Dendritic cell treated with granulocyte-macrophage colony-stimulating factor and Interleukin-4, amounts not matched to agents 40 ng/mL and 50 ng/mL, for 4 days (primary cell): ENCODE results near the gene PHACTR1.
A peak's percentile ranks its signal among the peaks of the same experiment; 100 is the strongest.

Experiments used
- H3K27ac Mint-ChIP-seq: one replicate; pipeline ENCODE4 v1.8.0; 2022; ENCODE audit warnings: mild to moderate bottlenecking, mixed read lengths
- H3K27me3 Mint-ChIP-seq: one replicate; pipeline ENCODE4 v1.8.0; 2022; ENCODE audit warnings: mild to moderate bottlenecking, mixed read lengths
- H3K36me3 Mint-ChIP-seq: one replicate; pipeline ENCODE4 v1.8.0; 2022; ENCODE audit warnings: low read depth, mixed read lengths
- H3K4me1 Mint-ChIP-seq: one replicate; pipeline ENCODE4 v1.8.0; 2022; ENCODE audit warnings: low read depth, mixed read lengths
- H3K4me3 Mint-ChIP-seq: one replicate; pipeline ENCODE4 v1.8.0; 2022; ENCODE audit warnings: mild to moderate bottlenecking, moderate library complexity, mixed read lengths
- H3K9me3 Mint-ChIP-seq: one replicate; pipeline ENCODE4 v1.8.0; 2022; ENCODE audit warnings: mixed read lengths
- intact Hi-C: fragments of 100-400 bp; cut with micrococcal nuclease; formaldehyde crosslinking; loops from one replicate; pipeline ENCODE4 v1.15.0; 2022

The PHACTR1 gene

DNA sequence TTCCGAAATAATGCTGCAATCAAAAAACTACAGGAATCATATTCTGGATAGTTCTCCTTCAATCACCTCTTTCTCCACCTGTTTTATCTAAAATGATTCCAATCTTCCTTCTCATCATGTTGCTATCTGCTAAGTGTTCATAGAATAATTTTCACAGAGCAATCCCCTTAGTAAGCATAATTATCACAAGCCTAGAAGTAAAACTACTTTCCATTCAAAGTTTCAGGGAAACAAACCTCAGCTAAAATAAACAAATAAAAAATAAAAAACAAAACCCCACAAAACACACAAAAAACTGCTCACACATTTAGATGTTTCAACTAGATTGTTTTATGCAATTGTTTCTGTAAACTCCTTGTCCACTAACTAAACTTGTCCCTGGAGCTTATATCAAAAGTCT, 291.2 kb downstream of the PHACTR1 start:
- intact Hi-C loops, result no loop called here
- no peaks in the 10 kb centered on the region for H3K9me3 Mint-ChIP-seq
- peaks cover 23% of the 10 kb centered on the region for H3K4me1 Mint-ChIP-seq
- no peak overlapping the region for H3K4me3 Mint-ChIP-seq
- no peaks in the 10 kb centered on the region for H3K36me3 Mint-ChIP-seq
- peaks cover 18% of the 10 kb centered on the region for H3K27me3 Mint-ChIP-seq
- no peak overlapping the region for H3K27ac Mint-ChIP-seq

GRCh38 chr6:13009031-13009430, 292.5 kb downstream of the PHACTR1 start:
- intact Hi-C loops, result no loop called here
- Mint-ChIP-seq H3K27me3 (peaks cover 29% of the 10 kb centered on the region), H3K27ac (no peak overlapping the region), H3K4me1 (peaks cover 32% of the 10 kb centered on the region), H3K4me3 (no peak overlapping the region), H3K36me3 (peaks cover 5% of the 10 kb centered on the region), H3K9me3 (no peaks in the 10 kb centered on the region)

GRCh38 chr6:13009461-13009860, 292.9 kb downstream of the PHACTR1 start:
- Mint-ChIP-seq H3K9me3 (no peaks in the 10 kb centered on the region), H3K27me3 (peaks cover 33% of the 10 kb centered on the region), H3K36me3 (peaks cover 5% of the 10 kb centered on the region), H3K4me3 (no peak overlapping the region), H3K4me1 (peaks cover 32% of the 10 kb centered on the region), H3K27ac (no peak overlapping the region)
- intact Hi-C loops, result no loop called here

DNA sequence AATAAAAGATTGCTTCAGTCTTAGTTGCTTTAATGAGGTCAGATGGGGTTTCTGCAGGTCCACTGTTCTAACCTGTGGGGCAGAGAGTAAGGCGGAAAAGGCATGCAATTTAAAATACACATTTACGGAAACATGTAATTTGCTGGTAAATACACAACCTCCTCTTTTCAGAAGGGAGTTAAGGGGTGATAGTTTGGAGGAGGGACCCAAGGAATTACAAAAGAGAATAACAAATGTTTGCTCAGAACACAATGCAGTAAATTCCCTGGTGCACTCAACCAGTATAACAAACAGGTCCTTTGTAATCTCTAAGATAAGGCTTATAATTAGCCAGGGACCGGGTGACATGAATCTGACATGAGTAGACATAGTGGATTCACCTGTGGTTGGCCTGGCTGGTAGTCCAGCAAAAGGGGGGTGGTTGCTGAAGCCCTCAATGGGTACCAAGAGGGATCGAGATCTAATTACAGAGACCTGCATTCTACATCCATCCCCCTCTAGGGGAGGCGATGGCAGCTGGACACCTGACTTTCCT, 295.1 kb downstream of the PHACTR1 start:
- H3K4me3 Mint-ChIP-seq, result no peak overlapping the region
- intact Hi-C loops, result loop anchor here (10.0 kb wide), 1 partner anchor 97 kb away; no protein-coding TSS in a partner anchor
- H3K27me3 Mint-ChIP-seq, result peaks cover 46% of the 10 kb centered on the region

DNA sequence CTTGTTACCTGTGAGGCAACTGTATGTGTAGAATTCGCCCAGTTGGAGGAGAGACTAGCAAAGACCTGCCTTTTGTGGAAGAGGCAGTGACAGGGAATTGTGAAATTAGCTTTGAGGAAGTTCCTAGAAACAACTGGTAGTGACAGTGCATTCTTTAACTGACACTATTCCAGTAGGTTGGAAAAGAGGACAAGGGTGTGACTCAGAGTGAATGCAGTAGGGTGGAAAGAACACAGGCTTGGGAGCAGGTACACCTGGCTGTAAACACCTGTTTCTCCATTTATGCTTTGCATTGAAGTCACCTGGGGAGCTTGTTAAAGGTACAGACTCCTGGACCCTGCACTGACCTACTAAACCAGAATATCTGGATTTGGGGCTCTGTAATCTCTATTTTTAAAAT, 295.7 kb downstream of the PHACTR1 start:
- intact Hi-C loops, result loop anchor here (10.0 kb wide), 1 partner anchor 97 kb away; no protein-coding TSS in a partner anchor
- Mint-ChIP-seq H3K27ac (no peak overlapping the region), H3K36me3 (peaks cover 5% of the 10 kb centered on the region), H3K4me3 (no peak overlapping the region), H3K4me1 (peaks cover 32% of the 10 kb centered on the region), H3K9me3 (no peaks in the 10 kb centered on the region), H3K27me3 (peaks cover 46% of the 10 kb centered on the region)

More for the DNA sequence above, 295.1 kb downstream of the PHACTR1 start:
- H3K36me3 Mint-ChIP-seq, result peaks cover 5% of the 10 kb centered on the region
- no peak overlapping the region for H3K27ac Mint-ChIP-seq
- peaks cover 32% of the 10 kb centered on the region for H3K4me1 Mint-ChIP-seq
- no peaks in the 10 kb centered on the region for H3K9me3 Mint-ChIP-seq

GRCh38 chr6:13012977-13013680, 296.6 kb downstream of the PHACTR1 start:
- H3K27ac Mint-ChIP-seq, result peak overlapping the region; percentile 49
- intact Hi-C loops, result loop anchor here (10.0 kb wide), 1 partner anchor 98 kb away; no protein-coding TSS in a partner anchor
- H3K4me3 Mint-ChIP-seq, result peak overlapping the region; percentile 86
- peaks cover 32% of the 10 kb centered on the region for H3K4me1 Mint-ChIP-seq
- H3K27me3 Mint-ChIP-seq, result peaks cover 46% of the 10 kb centered on the region
- no peaks in the 10 kb centered on the region for H3K9me3 Mint-ChIP-seq
- peaks cover 5% of the 10 kb centered on the region for H3K36me3 Mint-ChIP-seq

DNA sequence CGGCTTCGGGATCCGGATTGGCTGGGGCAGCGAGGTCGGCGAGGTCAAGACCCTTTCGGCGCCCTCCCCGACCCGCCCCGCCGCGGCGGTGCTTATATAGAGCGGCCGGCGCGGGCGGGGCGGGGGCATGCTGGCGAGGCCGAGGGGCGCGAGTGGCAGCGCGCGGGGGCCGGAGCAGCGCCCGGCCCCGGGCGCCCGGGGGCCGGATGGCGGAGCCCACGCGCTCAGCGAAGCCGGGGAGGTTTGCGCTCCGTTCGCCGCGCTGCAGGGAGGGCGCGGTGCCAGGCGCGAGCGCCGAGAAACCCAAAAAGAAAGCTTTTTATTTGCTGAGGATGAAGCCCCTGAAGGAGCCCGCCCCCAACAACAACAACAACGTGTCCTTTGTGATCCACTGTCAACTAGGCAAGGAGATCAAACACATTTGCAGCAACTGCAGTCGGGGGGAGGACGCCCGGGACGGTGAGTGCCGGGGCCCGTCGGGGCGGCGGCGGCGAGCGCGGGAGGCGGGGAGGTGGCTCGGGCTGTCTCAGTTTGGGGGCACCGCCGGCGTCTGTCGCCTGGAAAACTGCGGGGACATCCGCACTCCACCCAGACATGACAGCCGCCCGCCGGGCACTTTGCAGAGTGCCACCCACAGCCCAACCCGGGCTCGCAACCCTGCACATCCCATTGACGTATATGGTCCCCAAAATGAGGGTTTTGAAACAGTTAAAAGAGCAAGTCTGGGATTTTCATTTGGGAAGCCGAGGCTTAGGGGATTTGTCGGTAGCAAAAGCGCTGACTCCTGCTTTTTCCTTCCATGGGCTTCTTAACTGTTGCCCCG, 297.3 kb downstream of the PHACTR1 start:
- Mint-ChIP-seq H3K27me3 (peaks cover 46% of the 10 kb centered on the region), H3K9me3 (no peaks in the 10 kb centered on the region), H3K27ac (peak overlapping the region; percentile 49), H3K4me1 (peaks cover 32% of the 10 kb centered on the region), H3K4me3 (peak overlapping the region; percentile 86), H3K36me3 (peaks cover 5% of the 10 kb centered on the region)
- intact Hi-C loops, result loop anchor here (10.0 kb wide), 1 partner anchor 99 kb away; no protein-coding TSS in a partner anchor

GRCh38 chr6:13014504-13015378, 298.2 kb downstream of the PHACTR1 start:
- Mint-ChIP-seq H3K4me3 (no peak overlapping the region), H3K9me3 (no peaks in the 10 kb centered on the region), H3K36me3 (peaks cover 5% of the 10 kb centered on the region), H3K27ac (no peak overlapping the region), H3K4me1 (peaks cover 25% of the 10 kb centered on the region), H3K27me3 (peaks cover 46% of the 10 kb centered on the region)
- intact Hi-C loops, result loop anchor here (10.0 kb wide), 1 partner anchor 100 kb away; no protein-coding TSS in a partner anchor

GRCh38 chr6:13015379-13015681, 298.8 kb downstream of the PHACTR1 start:
- intact Hi-C loops, result loop anchor here (10.0 kb wide), 1 partner anchor 101 kb away; no protein-coding TSS in a partner anchor
- Mint-ChIP-seq H3K36me3 (peaks cover 5% of the 10 kb centered on the region), H3K9me3 (no peaks in the 10 kb centered on the region), H3K27me3 (peaks cover 43% of the 10 kb centered on the region), H3K4me1 (peaks cover 29% of the 10 kb centered on the region), H3K4me3 (no peak overlapping the region), H3K27ac (no peak overlapping the region)

DNA sequence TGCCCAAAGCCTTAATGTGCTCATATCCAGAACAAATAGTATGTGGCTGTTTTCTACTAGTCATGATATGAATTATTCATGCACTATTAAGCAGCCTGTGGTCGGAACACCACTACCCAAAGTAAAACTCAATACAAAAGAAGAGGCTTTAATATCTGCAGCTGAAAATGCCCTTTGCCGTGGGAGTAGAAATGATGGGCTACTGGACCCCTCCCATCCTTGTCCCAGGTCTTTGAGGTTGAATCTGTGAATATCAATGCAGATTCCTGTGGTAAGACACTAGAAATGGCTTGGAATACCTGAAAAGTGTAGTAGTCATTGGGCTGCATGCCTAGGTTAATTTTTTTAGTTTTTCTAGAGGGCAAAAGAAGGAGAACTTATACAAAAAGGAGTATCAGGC, 308.0 kb downstream of the PHACTR1 start:
- no peak overlapping the region for H3K4me3 Mint-ChIP-seq
- peaks cover 28% of the 10 kb centered on the region for H3K4me1 Mint-ChIP-seq

DNA sequence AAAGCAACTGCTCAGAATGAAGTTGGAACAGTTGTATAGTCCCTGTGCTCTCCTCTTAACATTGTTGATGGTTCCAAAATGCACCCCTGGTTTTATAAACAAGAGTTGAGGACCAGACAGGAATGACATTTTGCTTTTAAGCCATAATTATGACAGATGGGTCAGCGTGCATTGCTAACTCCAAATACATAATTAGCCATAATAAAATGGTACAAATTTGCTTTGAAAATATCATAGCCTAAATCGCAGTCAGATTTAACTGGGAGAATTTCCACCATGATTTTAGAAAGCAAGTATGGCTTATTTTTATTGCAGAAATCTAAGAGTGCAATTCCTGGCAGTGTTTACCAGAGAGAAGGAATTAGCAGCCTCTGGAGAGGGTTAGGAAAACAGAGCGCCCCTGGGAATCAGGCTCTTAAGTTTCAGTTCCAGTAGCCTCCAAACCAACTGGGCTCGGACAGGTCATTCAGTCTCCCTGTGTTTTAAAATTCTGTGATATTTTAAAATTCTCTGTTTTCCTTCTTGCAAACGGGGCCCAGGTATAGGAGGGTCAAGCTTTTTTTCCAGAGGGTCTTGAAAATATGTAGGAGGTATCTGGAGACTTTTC, 309.4 kb downstream of the PHACTR1 start:
- no peaks in the 10 kb centered on the region for H3K9me3 Mint-ChIP-seq
- no peak overlapping the region for H3K4me3 Mint-ChIP-seq
- peaks cover 22% of the 10 kb centered on the region for H3K4me1 Mint-ChIP-seq
- intact Hi-C loops, result no loop called here
- peaks cover 6% of the 10 kb centered on the region for H3K27me3 Mint-ChIP-seq
- no peaks in the 10 kb centered on the region for H3K36me3 Mint-ChIP-seq
- H3K27ac Mint-ChIP-seq, result no peak overlapping the region

More for the DNA sequence above, 308.0 kb downstream of the PHACTR1 start:
- Mint-ChIP-seq H3K9me3 (no peaks in the 10 kb centered on the region), H3K36me3 (no peaks in the 10 kb centered on the region), H3K27me3 (peaks cover 6% of the 10 kb centered on the region), H3K27ac (no peak overlapping the region)
- intact Hi-C loops, result no loop called here

DNA sequence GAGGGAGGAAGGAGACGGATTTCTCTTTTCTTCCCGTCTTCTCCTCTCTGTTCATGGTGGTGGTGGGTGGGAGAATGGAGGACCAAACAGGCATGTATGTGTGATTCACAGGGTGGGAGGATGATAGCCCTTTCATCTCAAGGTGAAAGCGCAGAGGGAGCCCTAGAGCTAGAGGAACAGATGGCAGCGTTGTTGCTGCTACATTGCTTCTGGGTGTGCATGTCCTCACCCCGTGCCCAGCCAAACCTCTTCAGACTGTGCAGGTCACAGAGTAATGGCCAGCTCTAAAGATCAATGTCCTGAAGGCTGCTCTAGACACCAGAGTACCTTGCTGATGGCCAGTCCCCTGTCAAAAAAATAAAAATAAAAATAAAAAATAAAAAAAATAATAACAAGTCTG, 310.0 kb downstream of the PHACTR1 start:
- Mint-ChIP-seq H3K36me3 (no peaks in the 10 kb centered on the region), H3K4me1 (peaks cover 22% of the 10 kb centered on the region), H3K27me3 (peaks cover 6% of the 10 kb centered on the region), H3K4me3 (no peak overlapping the region), H3K9me3 (no peaks in the 10 kb centered on the region), H3K27ac (no peak overlapping the region)
- intact Hi-C loops, result no loop called here

DNA sequence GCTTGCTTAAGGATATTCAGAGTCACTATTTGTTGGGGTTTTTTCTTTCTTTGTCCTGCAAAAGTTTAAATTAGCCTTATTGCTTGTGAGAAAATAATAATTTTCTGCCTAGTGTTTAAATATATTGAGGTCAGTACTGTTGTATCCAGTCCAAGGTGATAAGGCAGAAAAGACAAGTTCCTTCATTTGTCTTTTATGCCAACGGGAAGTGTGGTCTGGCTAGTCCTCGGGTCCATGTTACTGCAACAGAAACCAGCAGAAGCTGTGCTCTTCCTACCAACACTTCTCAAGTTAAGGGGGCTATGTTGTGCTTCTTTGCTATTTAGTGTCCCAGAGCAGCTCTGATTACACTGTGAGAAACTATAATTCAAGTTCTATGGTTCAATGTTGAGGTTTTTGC, 310.6 kb downstream of the PHACTR1 start:
- Mint-ChIP-seq H3K27ac (no peak overlapping the region), H3K9me3 (no peaks in the 10 kb centered on the region), H3K4me3 (no peak overlapping the region), H3K36me3 (no peaks in the 10 kb centered on the region), H3K27me3 (peaks cover 6% of the 10 kb centered on the region), H3K4me1 (peaks cover 22% of the 10 kb centered on the region)
- intact Hi-C loops, result no loop called here
